Kasumi-1 (cell line): ENCODE data around the gene LY86.

Source experiments
- DNase-seq, 2 experiments: peaks; one replicate each; lab custom pipeline; 2025; lab: John Stamatoyannopoulos, UW

LY86 gene

GRCh38 chr6:6623553-6623952, 35.0 kb downstream of the LY86 start:
- no peak for DNase-seq

GRCh38 chr6:6624269-6624990, 35.9 kb downstream of the LY86 start:
- DNase-seq = no peak

- no peak for DNase-seq
Observed at GRCh38 chr6:6626187-6626586, 37.7 kb downstream of the LY86 start.

- no peak for DNase-seq
Observed at GRCh38 chr6:6629402-6629801, 40.9 kb downstream of the LY86 start.

GRCh38 chr6:6631053-6631452, 42.5 kb downstream of the LY86 start:
- no peak for DNase-seq

- DNase-seq = peak in 1 of 2 experiments; percentile 4
Observed at GRCh38 chr6:6631534-6632276, 43.2 kb downstream of the LY86 start.

GRCh38 chr6:6633898-6634734, 45.6 kb downstream of the LY86 start:
- no peak for DNase-seq

- DNase-seq = no peak
Observed at GRCh38 chr6:6634735-6635075, 46.2 kb downstream of the LY86 start.

GRCh38 chr6:6635291-6635690, 46.8 kb downstream of the LY86 start:
- DNase-seq = no peak

GRCh38 chr6:6635869-6636268, 47.3 kb downstream of the LY86 start:
- DNase-seq = no peak

- DNase-seq = no peak
Observed at GRCh38 chr6:6639572-6639971, 51.1 kb downstream of the LY86 start.

GRCh38 chr6:6640926-6641325, 52.4 kb downstream of the LY86 start:
- DNase-seq = no peak

GRCh38 chr6:6643398-6643797, 54.9 kb downstream of the LY86 start:
- no peak for DNase-seq

- peak; percentile 4 to 15 for DNase-seq
Observed at GRCh38 chr6:6645261-6645917, 56.9 kb downstream of the LY86 start.

- no peak for DNase-seq
Observed at GRCh38 chr6:6646384-6646783, 57.9 kb downstream of the LY86 start.

GRCh38 chr6:6646859-6647258, 58.3 kb downstream of the LY86 start:
- no peak for DNase-seq

GRCh38 chr6:6648692-6649343, 60.3 kb downstream of the LY86 start:
- DNase-seq = no peak

- DNase-seq = no peak
Observed at GRCh38 chr6:6649824-6650349, 61.4 kb downstream of the LY86 start.

- DNase-seq = no peak
Observed at GRCh38 chr6:6650839-6651238, 62.3 kb downstream of the LY86 start.

GRCh38 chr6:6651335-6651734, 62.8 kb downstream of the LY86 start:
- DNase-seq = no peak

- no peak for DNase-seq
Observed at GRCh38 chr6:6652932-6653331, 64.4 kb downstream of the LY86 start.
